Activated CD4-positive, alpha-beta memory T cell treated with anti-CD3 and anti-CD28 coated beads for 36 hours (primary cell): ENCODE results near the gene PSRC1. TPM values are rescaled to one million over a fixed set of nuclear protein-coding genes. Genes with fewer than 3 reads are reported as not detected.
"Not testable (repeated sequence)": the region's sequence is repeated elsewhere in the genome, so short reads cannot be mapped to it uniquely, and the experiment has no call there.

ENCODE experiments used
- CTCF ChIA-PET: fragments of 350-600 bp; sonication (Branson Sonifier 250); formaldehyde crosslinking; loops from one replicate; lab custom pipeline; 2021; ENCODE audit warnings: antibody characterized with exemption, inconsistent platforms; lab: Charles Lee
- POLR2A ChIA-PET: fragments of 350-600 bp; sonication (Branson Sonifier 250); formaldehyde crosslinking; loops from one replicate; lab custom pipeline; 2021; ENCODE audit warnings: antibody characterized with exemption; lab: Charles Lee
- DNase-seq: peaks from one replicate; pipeline ENCODE4 v3.0.0-alpha.2; 2020
- H3K27ac Mint-ChIP-seq: one replicate; pipeline ENCODE4 v1.8.0; 2021; ENCODE audit warnings: mixed read lengths
- H3K27me3 Mint-ChIP-seq: one replicate; pipeline ENCODE4 v1.8.0; 2021; ENCODE audit warnings: mixed read lengths
- H3K36me3 Mint-ChIP-seq: one replicate; pipeline ENCODE4 v1.8.0; 2021; ENCODE audit warnings: mixed read lengths
- H3K4me1 Mint-ChIP-seq: one replicate; pipeline ENCODE4 v1.8.0; 2021; ENCODE audit warnings: low read depth, mixed read lengths
- H3K4me3 Mint-ChIP-seq: one replicate; pipeline ENCODE4 v1.8.0; 2021; ENCODE audit warnings: mild to moderate bottlenecking, mixed read lengths
- H3K9me3 Mint-ChIP-seq: one replicate; pipeline ENCODE4 v1.8.0; 2021; ENCODE audit warnings: mixed read lengths
- intact Hi-C: fragments of 100-400 bp; cut with micrococcal nuclease; formaldehyde crosslinking; loops from one replicate; pipeline ENCODE4 v1.15.1; 2023
- total RNA-seq, 2 experiments: library from RNA; stranded (reverse); gene quantifications; one replicate each; pipeline ENCODE4 v1.2.3, GENCODE V29; 2021

Gene PSRC1
- total RNA-seq, 2 experiments from 2014 or later: 14.9 to 16.3 TPM

- Mint-ChIP-seq H3K4me1 (no peaks in the 10 kb centered on the region), H3K27me3 (peaks cover 12% of the 10 kb centered on the region), H3K4me3 (no peak overlapping the region), H3K27ac (no peak overlapping the region), H3K36me3 (no peaks in the 10 kb centered on the region), H3K9me3 (no peaks in the 10 kb centered on the region)
- no peak for DNase-seq
- intact Hi-C loops: no loop called here
- ChIA-PET CTCF (interaction anchor here (0.6 to 1.2 kb wide), 2 partner anchors 11 to 30 kb away, joined by 3 read pairs; no protein-coding TSS in a partner anchor), POLR2A (no interaction called here)
These were observed 24.5 kb upstream of the PSRC1 start for GRCh38 chr1:109307274-109308021.

GRCh38 chr1:109306832-109307273 lies 23.9 kb upstream of the PSRC1 start, which contains the start of gene MYBPHL:
MYBPHL (minus strand) TSS chr1:109307011; CDS start chr1:109306991, 20 bp downstream.
- Mint-ChIP-seq H3K36me3 (no peaks in the 10 kb centered on the region), H3K9me3 (no peaks in the 10 kb centered on the region), H3K27ac (no peak within 1 kb of the TSS), H3K4me3 (no peak within 1 kb of the TSS), H3K27me3 (peaks cover 12% of the 10 kb centered on the region), H3K4me1 (no peaks in the 10 kb centered on the region)
- CTCF ChIA-PET: interaction anchor here (0.6 to 1.2 kb wide), 2 partner anchors 11 to 30 kb away, joined by 3 read pairs; no protein-coding TSS in a partner anchor
- intact Hi-C loops: no loop called here
- DNase-seq: no peak
- POLR2A ChIA-PET: no interaction called here

DNA sequence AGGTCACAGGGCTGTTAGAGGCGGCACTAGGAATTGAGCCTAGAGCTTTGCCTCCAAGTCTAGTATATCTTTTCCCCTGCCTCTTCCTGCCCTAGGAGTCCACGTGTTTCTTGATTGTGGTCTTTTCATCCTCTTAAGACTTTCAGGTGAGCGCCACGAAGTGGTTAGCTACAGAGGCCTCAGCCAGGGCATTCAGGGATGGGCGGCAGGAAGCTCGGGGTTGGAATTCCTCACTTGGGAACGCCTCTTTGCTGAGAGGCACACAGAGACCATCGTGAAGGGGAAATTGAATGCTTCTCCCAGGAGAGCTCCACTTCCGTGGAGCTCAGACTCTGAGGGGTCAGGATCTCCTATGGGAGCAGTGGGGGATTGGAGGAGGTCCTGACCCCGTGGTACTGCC lies 23.0 kb upstream of the PSRC1 start:
- H3K36me3 Mint-ChIP-seq, H3K4me3 Mint-ChIP-seq, intact Hi-C loops, POLR2A ChIA-PET, DNase-seq, H3K4me1 Mint-ChIP-seq, CTCF ChIA-PET, H3K27ac Mint-ChIP-seq, H3K9me3 Mint-ChIP-seq: not testable (repeated sequence)
- peaks cover 12% of the 10 kb centered on the region for H3K27me3 Mint-ChIP-seq

GRCh38 chr1:109304226-109304920 lies 21.4 kb upstream of the PSRC1 start:
- ChIA-PET CTCF (interaction anchor here (0.7 kb wide), 1 partner anchor 27 kb away, joined by 4 read pairs; no protein-coding TSS in a partner anchor), POLR2A (no interaction called here)
- DNase-seq: no peak
- Mint-ChIP-seq H3K27me3 (peaks cover 9% of the 10 kb centered on the region), H3K27ac (no peak overlapping the region), H3K9me3 (no peaks in the 10 kb centered on the region), H3K4me3 (no peak overlapping the region), H3K4me1 (no peaks in the 10 kb centered on the region), H3K36me3 (no peaks in the 10 kb centered on the region)
- intact Hi-C loops: no loop called here

GRCh38 chr1:109301874-109302273 lies 18.9 kb upstream of the PSRC1 start:
- no peaks in the 10 kb centered on the region for H3K36me3 Mint-ChIP-seq
- H3K27me3 Mint-ChIP-seq: peaks cover 12% of the 10 kb centered on the region
- POLR2A ChIA-PET: no interaction called here
- intact Hi-C loops: no loop called here
- no peak for DNase-seq
- H3K27ac Mint-ChIP-seq: no peak overlapping the region
- no peak overlapping the region for H3K4me3 Mint-ChIP-seq
- no peaks in the 10 kb centered on the region for H3K4me1 Mint-ChIP-seq
- CTCF ChIA-PET: interaction anchor here (1.4 kb wide), 1 partner anchor 24 kb away, joined by 3 read pairs; no protein-coding TSS in a partner anchor
- no peaks in the 10 kb centered on the region for H3K9me3 Mint-ChIP-seq

- CTCF ChIA-PET: no interaction called here
- intact Hi-C loops: no loop called here
These were observed 17.8 kb upstream of the PSRC1 start for GRCh38 chr1:109300650-109301151.

GRCh38 chr1:109299558-109300343 lies 16.8 kb upstream of the PSRC1 start:
- POLR2A ChIA-PET: no interaction called here
- intact Hi-C loops: no loop called here
- H3K4me3 Mint-ChIP-seq: no peak overlapping the region
- no peaks in the 10 kb centered on the region for H3K4me1 Mint-ChIP-seq
- CTCF ChIA-PET: no interaction called here
- H3K27ac Mint-ChIP-seq: no peak overlapping the region
- peaks cover 17% of the 10 kb centered on the region for H3K27me3 Mint-ChIP-seq
- H3K9me3 Mint-ChIP-seq: no peaks in the 10 kb centered on the region
- DNase-seq: no peak
- no peaks in the 10 kb centered on the region for H3K36me3 Mint-ChIP-seq

More at GRCh38 chr1:109300650-109301151, 17.8 kb upstream of the PSRC1 start:
- peaks cover 15% of the 10 kb centered on the region for H3K27me3 Mint-ChIP-seq
- no peak overlapping the region for H3K4me3 Mint-ChIP-seq
- no peak overlapping the region for H3K27ac Mint-ChIP-seq
- POLR2A ChIA-PET: no interaction called here
- H3K4me1 Mint-ChIP-seq: no peaks in the 10 kb centered on the region
- no peaks in the 10 kb centered on the region for H3K9me3 Mint-ChIP-seq
- no peaks in the 10 kb centered on the region for H3K36me3 Mint-ChIP-seq
- DNase-seq: no peak

GRCh38 chr1:109298666-109299557 lies 16.0 kb upstream of the PSRC1 start:
- no peaks in the 10 kb centered on the region for H3K4me1 Mint-ChIP-seq
- CTCF ChIA-PET: no interaction called here
- no peaks in the 10 kb centered on the region for H3K9me3 Mint-ChIP-seq
- peaks cover 17% of the 10 kb centered on the region for H3K27me3 Mint-ChIP-seq
- H3K36me3 Mint-ChIP-seq: no peaks in the 10 kb centered on the region
- POLR2A ChIA-PET: no interaction called here
- intact Hi-C loops: no loop called here
- peak; percentile 42 for DNase-seq
- no peak overlapping the region for H3K27ac Mint-ChIP-seq
- no peak overlapping the region for H3K4me3 Mint-ChIP-seq

DNA sequence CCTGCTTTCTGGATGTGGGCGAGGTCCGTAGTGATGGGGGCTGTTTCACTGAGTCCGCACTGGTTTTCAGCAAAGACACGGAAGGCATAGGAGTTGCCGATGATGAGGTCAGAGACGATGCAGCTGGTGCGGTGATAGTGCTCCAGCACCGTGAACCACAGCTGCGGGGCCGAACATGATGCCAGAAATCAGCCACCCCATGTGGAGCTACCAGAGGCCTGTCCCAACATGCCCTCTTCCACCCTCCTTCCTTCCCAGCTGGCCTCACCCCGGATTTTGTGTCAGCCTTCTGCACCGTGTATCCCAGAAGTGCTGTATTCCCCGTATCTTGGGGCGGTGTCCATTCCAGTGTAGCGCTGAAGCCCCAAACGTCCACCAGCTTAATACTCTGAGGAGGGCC lies 13.8 kb upstream of the PSRC1 start:
- Mint-ChIP-seq H3K4me1 (no peaks in the 10 kb centered on the region), H3K27ac (no peak overlapping the region), H3K36me3 (no peaks in the 10 kb centered on the region), H3K27me3 (peaks cover 20% of the 10 kb centered on the region), H3K9me3 (no peaks in the 10 kb centered on the region), H3K4me3 (no peak overlapping the region)
- CTCF ChIA-PET: interaction anchor here (1.1 kb wide), 1 partner anchor 20 kb away, joined by 3 read pairs; no protein-coding TSS in a partner anchor
- no peak for DNase-seq
- POLR2A ChIA-PET: no interaction called here
- intact Hi-C loops: no loop called here

GRCh38 chr1:109295712-109296415 lies 12.9 kb upstream of the PSRC1 start:
- H3K4me3 Mint-ChIP-seq: no peak overlapping the region
- H3K36me3 Mint-ChIP-seq: no peaks in the 10 kb centered on the region
- DNase-seq: no peak
- no peak overlapping the region for H3K27ac Mint-ChIP-seq
- intact Hi-C loops: no loop called here
- ChIA-PET CTCF (interaction anchor here (0.6 to 1.0 kb wide), 2 partner anchors 11 to 13 kb away, joined by 3 read pairs; partner anchors contain the start of gene PSRC1), POLR2A (no interaction called here)
- H3K4me1 Mint-ChIP-seq: no peaks in the 10 kb centered on the region
- H3K9me3 Mint-ChIP-seq: no peaks in the 10 kb centered on the region
- H3K27me3 Mint-ChIP-seq: peaks cover 20% of the 10 kb centered on the region
